ENCODE measurements around the gene XRCC1.
A peak's percentile ranks its signal among the peaks of the same experiment; 100 is the strongest.

XRCC1 gene

GRCh38 chr19:43546581-43546980 is 28.7 kb downstream of the XRCC1 start (continued):
- TF ChIP-seq TSHZ1 (tag by site-specific recombination; IDR thresholded peaks at IDR 0.05; ENCODE audit: borderline replicate concordance) (no peak), ZNF202 (tag by site-specific recombination; IDR thresholded peaks at IDR 0.05; ENCODE audit: borderline replicate concordance) (no peak), ZNF623 (tag by site-specific recombination; IDR thresholded peaks at IDR 0.05) (no peak), INSM2 (tag by site-specific recombination; IDR thresholded peaks at IDR 0.05) (no peak), PRDM1 (tag by site-specific recombination; IDR thresholded peaks at IDR 0.05) (no peak)

- peaks cover 81 to 85% of the 10 kb centered on the region in 2 experiments for H3K36me3 ChIP-seq (ENCODE audit: control insufficient read depth in 2 of 2, insufficient read depth in 1 of 2, low read length in 2 of 2)
- no peak overlapping the region for H3K27ac ChIP-seq (ENCODE audit: extremely low read depth, low read depth, low read length)
- no peaks in the 10 kb centered on the region for H3K4me1 ChIP-seq (ENCODE audit: control insufficient read depth, insufficient read depth, low read length)
- no peak overlapping the region for H3K4me3 ChIP-seq (ENCODE audit: low read depth, low read length)
- no peak for TF ChIP-seq ZNF114 (tag by site-specific recombination; IDR thresholded peaks at IDR 0.05)
- no peak for TF ChIP-seq ZNF791 (tag by site-specific recombination; IDR thresholded peaks at IDR 0.05)
- ChIA-PET CTCF (interaction anchor here (0.8 to 2.6 kb wide), 2 partner anchors 9 to 10 kb away, joined by 3 to 24 read pairs; no protein-coding TSS in a partner anchor), POLR2A (no interaction called here)
- no peaks in the 10 kb centered on the region for H3K9me3 ChIP-seq (ENCODE audit: control insufficient read depth, insufficient read depth, low read depth, low read length)
These were observed 29.3 kb downstream of the XRCC1 start for GRCh38 chr19:43545981-43546380.

- Histone ChIP-seq H3K27ac (ENCODE audit: extremely low read depth, low read depth, low read length) (peak overlapping the region; percentile 39; the same call in 1 of the 2 replicates), H3K4me1 (ENCODE audit: control insufficient read depth, insufficient read depth, low read length) (no peaks in the 10 kb centered on the region), H3K9me3 (ENCODE audit: control insufficient read depth, insufficient read depth, low read depth, low read length) (no peaks in the 10 kb centered on the region), H3K36me3 (ENCODE audit: control insufficient read depth in 2 of 2, insufficient read depth in 1 of 2, low read length in 2 of 2) (peaks cover 81 to 85% of the 10 kb centered on the region in 2 experiments), H3K4me3 (ENCODE audit: low read depth, low read length) (no peak overlapping the region)
- CTCF ChIA-PET: interaction anchor here (1.0 to 2.6 kb wide), 2 partner anchors 10 to 49 kb away, joined by 3 to 24 read pairs; no protein-coding TSS in a partner anchor
- TF ChIP-seq ZNF521 (tag by site-specific recombination; IDR thresholded peaks at IDR 0.05): 0 out of 2 replicates have a peak, but pooled peaks have one; percentile 33
- no peak for TF ChIP-seq ZNF24 (tag by site-specific recombination; IDR thresholded peaks at IDR 0.05)
- POLR2A ChIA-PET: interaction anchor here (0.9 kb wide), 1 partner anchor 10 kb away, joined by 3 read pairs; no protein-coding TSS in a partner anchor
These were observed 30.1 kb downstream of the XRCC1 start for GRCh38 chr19:43545276-43545675.

- CTCF ChIA-PET: interaction anchor here (13.6 kb wide), 1 partner anchor 11 kb away, joined by 138 read pairs; no protein-coding TSS in a partner anchor
- H3K36me3 ChIP-seq (ENCODE audit: control insufficient read depth in 2 of 2, insufficient read depth in 1 of 2, low read length in 2 of 2): peaks cover 82 to 85% of the 10 kb centered on the region in 2 experiments
- no peaks in the 10 kb centered on the region for H3K4me1 ChIP-seq (ENCODE audit: control insufficient read depth, insufficient read depth, low read length)
- POLR2A ChIA-PET: no interaction called here
- no peak overlapping the region for H3K4me3 ChIP-seq (ENCODE audit: low read depth, low read length)
- no peak overlapping the region for H3K27ac ChIP-seq (ENCODE audit: extremely low read depth, low read depth, low read length)
- H3K9me3 ChIP-seq (ENCODE audit: control insufficient read depth, insufficient read depth, low read depth, low read length): no peaks in the 10 kb centered on the region
- TF ChIP-seq ZNF23 (tag by site-specific recombination; IDR thresholded peaks at IDR 0.05; ENCODE audit: borderline replicate concordance) (no peak), ZBTB44 (tag by site-specific recombination; IDR thresholded peaks at IDR 0.05) (no peak), ZNF211 (tag by site-specific recombination; IDR thresholded peaks at IDR 0.05; ENCODE audit: low read depth) (no peak), ZNF112 (tag by site-specific recombination; IDR thresholded peaks at IDR 0.05) (no peak), ZFP41 (tag by site-specific recombination; IDR thresholded peaks at IDR 0.05; ENCODE audit: borderline replicate concordance) (no peak), ZSCAN23 (tag by site-specific recombination; IDR thresholded peaks at IDR 0.05) (no peak), ZNF19 (tag by site-specific recombination; IDR thresholded peaks at IDR 0.05; ENCODE audit: low read depth) (no peak), ZNF514 (tag by site-specific recombination; IDR thresholded peaks at IDR 0.05) (no peak), ZNF830 (tag by site-specific recombination; IDR thresholded peaks at IDR 0.05; ENCODE audit: low read depth) (no peak), ZBTB10 (tag by site-specific recombination; IDR thresholded peaks at IDR 0.05) (no peak), ZNF10 (tag by site-specific recombination; IDR thresholded peaks at IDR 0.05) (no peak)
These were observed 31.2 kb downstream of the XRCC1 start for GRCh38 chr19:43544077-43544476.

All from HEK293 (cell line).